ENCODE measurements around the gene TFF1.

DNA sequence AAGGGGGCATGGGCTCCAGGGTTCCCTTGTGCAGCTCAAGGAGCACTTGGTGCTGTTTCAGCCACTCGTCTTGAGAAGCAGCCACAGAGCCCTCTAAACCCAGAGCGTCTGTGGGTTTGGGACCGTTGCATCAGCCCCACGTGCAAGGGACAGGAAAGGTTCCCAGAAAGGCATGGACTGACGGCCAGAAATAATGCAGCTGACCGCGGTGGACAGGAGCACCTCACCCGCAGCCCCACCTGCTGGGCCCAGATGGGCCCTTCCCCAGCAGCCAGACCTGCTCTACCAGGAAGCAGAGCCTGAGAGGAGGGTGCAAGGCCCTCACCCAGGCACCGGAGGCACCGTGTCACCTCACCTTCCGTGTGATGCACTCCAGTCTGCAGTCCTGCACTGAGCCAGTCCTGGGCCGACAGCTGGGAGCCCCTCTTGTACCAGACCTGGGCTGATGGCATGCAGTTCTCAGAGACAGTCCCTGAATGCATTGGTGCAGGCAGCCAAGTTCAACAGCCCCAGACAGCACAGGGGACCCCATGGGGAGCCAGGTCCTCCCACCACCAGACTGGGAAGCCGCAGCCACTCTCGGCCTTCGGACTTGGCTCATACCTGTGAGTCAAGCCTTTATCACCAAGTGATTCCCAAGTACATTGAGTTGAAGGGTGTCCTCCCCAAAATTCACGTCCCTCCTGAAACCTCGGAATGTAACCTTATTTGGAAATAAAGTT, 46.3 kb downstream of the TFF1 start:
- TF ChIP-seq, protein P1, sequence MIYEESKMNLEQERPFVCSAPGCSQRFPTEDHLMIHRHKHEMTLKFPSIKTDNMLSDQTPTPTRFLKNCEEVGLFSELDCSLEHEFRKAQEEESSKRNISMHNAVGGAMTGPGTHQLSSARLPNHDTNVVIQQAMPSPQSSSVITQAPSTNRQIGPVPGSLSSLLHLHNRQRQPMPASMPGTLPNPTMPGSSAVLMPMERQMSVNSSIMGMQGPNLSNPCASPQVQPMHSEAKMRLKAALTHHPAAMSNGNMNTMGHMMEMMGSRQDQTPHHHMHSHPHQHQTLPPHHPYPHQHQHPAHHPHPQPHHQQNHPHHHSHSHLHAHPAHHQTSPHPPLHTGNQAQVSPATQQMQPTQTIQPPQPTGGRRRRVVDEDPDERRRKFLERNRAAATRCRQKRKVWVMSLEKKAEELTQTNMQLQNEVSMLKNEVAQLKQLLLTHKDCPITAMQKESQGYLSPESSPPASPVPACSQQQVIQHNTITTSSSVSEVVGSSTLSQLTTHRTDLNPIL (CRISPR knock-in tag; IDR thresholded peaks at IDR 0.05; ENCODE audit: low read depth): no peak
- TF ChIP-seq ZNF8 (CRISPR knock-in tag; IDR thresholded peaks at IDR 0.05): no peak
- TF ChIP-seq, protein P2, sequence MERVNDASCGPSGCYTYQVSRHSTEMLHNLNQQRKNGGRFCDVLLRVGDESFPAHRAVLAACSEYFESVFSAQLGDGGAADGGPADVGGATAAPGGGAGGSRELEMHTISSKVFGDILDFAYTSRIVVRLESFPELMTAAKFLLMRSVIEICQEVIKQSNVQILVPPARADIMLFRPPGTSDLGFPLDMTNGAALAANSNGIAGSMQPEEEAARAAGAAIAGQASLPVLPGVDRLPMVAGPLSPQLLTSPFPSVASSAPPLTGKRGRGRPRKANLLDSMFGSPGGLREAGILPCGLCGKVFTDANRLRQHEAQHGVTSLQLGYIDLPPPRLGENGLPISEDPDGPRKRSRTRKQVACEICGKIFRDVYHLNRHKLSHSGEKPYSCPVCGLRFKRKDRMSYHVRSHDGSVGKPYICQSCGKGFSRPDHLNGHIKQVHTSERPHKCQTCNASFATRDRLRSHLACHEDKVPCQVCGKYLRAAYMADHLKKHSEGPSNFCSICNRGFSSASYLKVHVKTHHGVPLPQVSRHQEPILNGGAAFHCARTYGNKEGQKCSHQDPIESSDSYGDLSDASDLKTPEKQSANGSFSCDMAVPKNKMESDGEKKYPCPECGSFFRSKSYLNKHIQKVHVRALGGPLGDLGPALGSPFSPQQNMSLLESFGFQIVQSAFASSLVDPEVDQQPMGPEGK (CRISPR knock-in tag; IDR thresholded peaks at IDR 0.05; ENCODE audit: borderline replicate concordance): no peak
- TF ChIP-seq ZFP3 (CRISPR knock-in tag; IDR thresholded peaks at IDR 0.05): no peak
- TF ChIP-seq, protein P3, sequence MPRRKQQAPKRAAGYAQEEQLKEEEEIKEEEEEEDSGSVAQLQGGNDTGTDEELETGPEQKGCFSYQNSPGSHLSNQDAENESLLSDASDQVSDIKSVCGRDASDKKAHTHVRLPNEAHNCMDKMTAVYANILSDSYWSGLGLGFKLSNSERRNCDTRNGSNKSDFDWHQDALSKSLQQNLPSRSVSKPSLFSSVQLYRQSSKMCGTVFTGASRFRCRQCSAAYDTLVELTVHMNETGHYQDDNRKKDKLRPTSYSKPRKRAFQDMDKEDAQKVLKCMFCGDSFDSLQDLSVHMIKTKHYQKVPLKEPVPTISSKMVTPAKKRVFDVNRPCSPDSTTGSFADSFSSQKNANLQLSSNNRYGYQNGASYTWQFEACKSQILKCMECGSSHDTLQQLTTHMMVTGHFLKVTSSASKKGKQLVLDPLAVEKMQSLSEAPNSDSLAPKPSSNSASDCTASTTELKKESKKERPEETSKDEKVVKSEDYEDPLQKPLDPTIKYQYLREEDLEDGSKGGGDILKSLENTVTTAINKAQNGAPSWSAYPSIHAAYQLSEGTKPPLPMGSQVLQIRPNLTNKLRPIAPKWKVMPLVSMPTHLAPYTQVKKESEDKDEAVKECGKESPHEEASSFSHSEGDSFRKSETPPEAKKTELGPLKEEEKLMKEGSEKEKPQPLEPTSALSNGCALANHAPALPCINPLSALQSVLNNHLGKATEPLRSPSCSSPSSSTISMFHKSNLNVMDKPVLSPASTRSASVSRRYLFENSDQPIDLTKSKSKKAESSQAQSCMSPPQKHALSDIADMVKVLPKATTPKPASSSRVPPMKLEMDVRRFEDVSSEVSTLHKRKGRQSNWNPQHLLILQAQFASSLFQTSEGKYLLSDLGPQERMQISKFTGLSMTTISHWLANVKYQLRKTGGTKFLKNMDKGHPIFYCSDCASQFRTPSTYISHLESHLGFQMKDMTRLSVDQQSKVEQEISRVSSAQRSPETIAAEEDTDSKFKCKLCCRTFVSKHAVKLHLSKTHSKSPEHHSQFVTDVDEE (CRISPR knock-in tag; IDR thresholded peaks at IDR 0.05): no peak

Data from SK-N-SH treated with all-trans-retinoic acid at 6 μM for 48 hours (cell line).